Measurements from ENCODE around the gene UAP1L1. TPM values are rescaled to one million over a fixed set of nuclear protein-coding genes. Genes with fewer than 3 reads are reported as not detected.

Gene UAP1L1
- total and polyA plus RNA-seq, 2 experiments from 2014 or later, result 15.6 to 39.1 TPM

DNA sequence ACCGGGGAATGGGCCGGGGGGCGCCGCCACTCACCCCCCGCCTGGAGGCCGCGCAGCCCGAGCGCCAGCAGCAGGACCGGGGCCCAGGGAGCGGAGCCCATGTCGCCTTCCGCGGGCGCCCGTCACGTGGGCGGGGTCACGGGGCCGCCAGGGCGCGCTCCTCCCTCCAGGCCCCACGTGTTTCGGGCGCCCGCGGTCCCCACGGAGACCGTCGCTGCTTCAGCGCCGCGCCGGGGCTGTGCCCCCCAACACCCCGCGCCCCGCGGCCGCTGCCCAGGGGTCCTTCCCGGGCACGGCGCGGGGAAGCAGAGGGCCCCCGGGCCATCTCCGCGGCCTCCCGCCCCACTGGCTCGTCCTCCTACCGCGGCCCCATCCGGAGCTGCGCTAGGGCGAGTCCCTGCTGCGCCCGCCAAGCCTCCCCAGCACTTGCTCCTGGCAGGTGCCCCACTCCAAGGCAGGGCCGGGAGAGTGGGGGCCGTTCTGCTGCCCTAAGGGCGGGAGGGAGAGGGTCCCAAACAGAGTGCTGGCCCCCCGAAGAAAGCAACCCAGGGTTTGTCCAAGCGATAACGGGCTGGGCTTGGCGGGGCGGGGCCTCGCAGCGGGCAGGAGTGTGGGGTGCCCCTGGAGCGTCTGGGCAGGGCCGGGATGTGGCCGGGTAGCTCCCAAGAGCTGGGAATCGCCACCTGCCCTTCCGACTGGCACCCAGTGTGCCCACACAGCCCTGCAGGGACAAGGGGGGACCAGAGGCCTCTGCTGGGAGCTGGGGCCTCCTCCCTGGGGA, 37.5 kb downstream of the UAP1L1 start, which contains the start of gene DPP7:
Gene DPP7 (minus strand): TSS at position 121 of the 781 bp plus-strand sequence. CDS start 20 bp downstream, at position 101.
- TF ChIP-seq EZH2 (IDR thresholded peaks at IDR 0.05; ENCODE audit: borderline replicate concordance) (no peak), EZH2phosphoT487 (IDR thresholded peaks at IDR 0.05; ENCODE audit: low read depth, severe bottlenecking, unreplicated experiment) (no peak), CTCF (IDR thresholded peaks at IDR 0.05; ENCODE audit: poor library complexity) (no peak)
- Histone ChIP-seq H3K4me3 (peak within 1 kb of the TSS; percentile 45), H3K9me3 (ENCODE audit: low read depth) (no peaks in the 10 kb centered on the region), H3K79me2 (peaks cover 3% of the 10 kb centered on the region), H3K9me2 (replicated peaks; ENCODE audit: insufficient read depth) (no peaks in the 10 kb centered on the region), H3K4me1 (ENCODE audit: insufficient read depth) (peaks cover 37% of the 10 kb centered on the region), H3K27me3 (no peaks in the 10 kb centered on the region), H3K4me2 (peak within 1 kb of the TSS; percentile 99), H2AFZ (peak within 1 kb of the TSS; percentile 68), H3K36me3 (replicated peaks; ENCODE audit: insufficient read depth, low read depth) (no peaks in the 10 kb centered on the region), H4K20me1 (ENCODE audit: insufficient read depth, poor library complexity, severe bottlenecking) (no peaks in the 10 kb centered on the region), H3K27ac (peak within 1 kb of the TSS; percentile 84)
- peak; percentile 82 for DNase-seq (ENCODE audit: low spot score)
- WGBS (ENCODE audit: low lambda C conversion rate, missing lambda C conversion rate), result 32% methylated on average over 18 of the region's 70 CpGs

- H3K27ac ChIP-seq, result peak overlapping the region; percentile 84
- DNase-seq (ENCODE audit: low spot score), result no peak
- no peak overlapping the region for H2AFZ ChIP-seq
These were observed 38.2 kb downstream of the UAP1L1 start for GRCh38 chr9:137115394-137116026.

DNA sequence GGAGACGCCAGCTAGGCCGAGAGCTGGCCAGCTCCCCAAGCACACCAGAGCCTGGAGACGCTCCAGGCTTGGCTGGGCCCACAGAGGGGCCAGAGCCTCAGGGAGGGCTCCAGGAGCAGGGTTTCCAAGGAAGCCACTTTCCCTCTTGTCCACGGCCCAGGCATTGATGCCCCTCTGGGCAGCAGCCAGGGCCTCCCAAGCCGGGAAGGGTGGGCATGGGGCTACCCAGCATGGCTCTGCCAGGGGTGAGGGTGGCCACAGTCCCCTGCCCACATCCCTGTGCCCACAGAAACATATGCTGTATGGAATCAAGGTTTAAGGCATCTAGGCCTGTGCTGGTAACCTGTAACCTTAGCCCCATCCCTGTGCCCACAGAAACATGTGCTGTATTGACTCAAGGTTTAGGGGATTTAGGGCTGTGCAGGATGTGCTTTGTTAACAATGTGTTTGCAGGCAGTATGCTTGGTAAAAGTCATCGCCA, 38.8 kb downstream of the UAP1L1 start:
- H3K27ac ChIP-seq, result peak overlapping the region; percentile 84
- 47% methylated on average over 6 of the region's 6 CpGs for WGBS (ENCODE audit: low lambda C conversion rate, missing lambda C conversion rate)
- H3K9me3 ChIP-seq (ENCODE audit: low read depth), result no peaks in the 10 kb centered on the region
- no peaks in the 10 kb centered on the region for H4K20me1 ChIP-seq (ENCODE audit: insufficient read depth, poor library complexity, severe bottlenecking)
- no peaks in the 10 kb centered on the region for H3K36me3 ChIP-seq (replicated peaks; ENCODE audit: insufficient read depth, low read depth)
- peak overlapping the region; percentile 99 for H3K4me2 ChIP-seq
- H3K79me2 ChIP-seq, result peaks cover 3% of the 10 kb centered on the region
- no peaks in the 10 kb centered on the region for H3K9me2 ChIP-seq (replicated peaks; ENCODE audit: insufficient read depth)
- no peak overlapping the region for H3K4me3 ChIP-seq
- TF ChIP-seq CTCF (IDR thresholded peaks at IDR 0.05; ENCODE audit: poor library complexity) (no peak), EZH2phosphoT487 (IDR thresholded peaks at IDR 0.05; ENCODE audit: low read depth, severe bottlenecking, unreplicated experiment) (no peak), EZH2 (IDR thresholded peaks at IDR 0.05; ENCODE audit: borderline replicate concordance) (no peak)
- H3K27me3 ChIP-seq, result no peaks in the 10 kb centered on the region
- H2AFZ ChIP-seq, result no peak overlapping the region
- no peak for DNase-seq (ENCODE audit: low spot score)
- H3K4me1 ChIP-seq (ENCODE audit: insufficient read depth), result peaks cover 37% of the 10 kb centered on the region

More at GRCh38 chr9:137115394-137116026, 38.2 kb downstream of the UAP1L1 start:
- H3K27me3 ChIP-seq, result no peaks in the 10 kb centered on the region
- H3K4me1 ChIP-seq (ENCODE audit: insufficient read depth), result peaks cover 37% of the 10 kb centered on the region
- TF ChIP-seq EZH2 (IDR thresholded peaks at IDR 0.05; ENCODE audit: borderline replicate concordance) (no peak), EZH2phosphoT487 (IDR thresholded peaks at IDR 0.05; ENCODE audit: low read depth, severe bottlenecking, unreplicated experiment) (no peak), CTCF (IDR thresholded peaks at IDR 0.05; ENCODE audit: poor library complexity) (no peak)
- peak overlapping the region; percentile 99 for H3K4me2 ChIP-seq
- no peaks in the 10 kb centered on the region for H3K9me2 ChIP-seq (replicated peaks; ENCODE audit: insufficient read depth)
- H3K9me3 ChIP-seq (ENCODE audit: low read depth), result no peaks in the 10 kb centered on the region
- no peaks in the 10 kb centered on the region for H4K20me1 ChIP-seq (ENCODE audit: insufficient read depth, poor library complexity, severe bottlenecking)
- H3K79me2 ChIP-seq, result peaks cover 3% of the 10 kb centered on the region
- no peak overlapping the region for H3K4me3 ChIP-seq
- H3K36me3 ChIP-seq (replicated peaks; ENCODE audit: insufficient read depth, low read depth), result no peaks in the 10 kb centered on the region
- WGBS (ENCODE audit: low lambda C conversion rate, missing lambda C conversion rate), result 90% methylated on average over 20 of the region's 21 CpGs

All from hepatocyte (in vitro differentiated cells).